Pancreas (tissue), 10 donors: Measurements from ENCODE around the gene ERCC8. TPM values are rescaled to one million over a fixed set of nuclear protein-coding genes. Genes with fewer than 3 reads are reported as not detected.

ENCODE experiments used
- ATAC-seq, 4 donors: fragments of 200-7000 bp; cut with Tn5 transposase; one replicate each; pipeline versions ENCODE4 v1.8.0 to v1.9.1; 2020; ENCODE audit warnings: mild to moderate bottlenecking in 4 of 4, moderate library complexity in 4 of 4
- DNase-seq, 6 donors: peaks; one replicate each; pipeline ENCODE4 v3.0.0-alpha.2; 2020
- FAIRE-seq: peaks from 2 replicates; lab custom pipeline; 2012; peaks lifted over from hg19 to GRCh38; lab: Jason Lieb, UNC
- H3K27ac ChIP-seq, 4 donors: fragments of 200-600 bp; sonication (generic); 1 replicate in 3 of 4; 2 replicates in 1 of 4; pipeline versions ENCODE4 v1.5.0 to v1.8.0; 2020
- H3K27me3 ChIP-seq, 4 donors: fragments of 200-600 bp; one replicate each; pipeline ENCODE4 v1.8.0; 2021
- H3K36me3 ChIP-seq, 3 donors: fragments of 200-600 bp; sonication (generic) in 1 of 3; one replicate each; pipeline versions ENCODE4 v1.5.0 to v1.8.0; 2020 to 2021
- H3K4me1 ChIP-seq, 3 donors: fragments of 200-600 bp; one replicate each; pipeline ENCODE4 v1.8.0; 2021
- H3K4me3 ChIP-seq, 4 donors: fragments of 200-600 bp; sonication (generic) in 2 of 4; one replicate each; pipeline versions ENCODE4 v1.5.0 to v1.8.0; 2020 to 2021
- H3K9me3 ChIP-seq, 4 donors: fragments of 200-600 bp; one replicate each; pipeline ENCODE4 v1.8.0; 2021
- CTCF ChIP-seq, 4 donors: fragments of 200-600 bp; sonication (generic) in 3 of 4; IDR thresholded peaks; one replicate each; pipeline versions ENCODE4 v1.5.0 to v1.8.0; 2021; ENCODE audit warnings: antibody characterized with exemption in 4 of 4
- WGBS, 2 donors: extraction: QIAGEN DNeasy Blood & Tissue Kit; methylation state at CpG; one replicate each; pipeline ENCODE4 v1.1.7; 2013; 5-methylcytosine and 5-hydroxymethylcytosine counted together
- intact Hi-C, 3 donors: fragments of 100-400 bp; cut with DNase I; formaldehyde crosslinking; loops; one replicate each; pipeline versions ENCODE4 v1.11.1 to v1.14.2; 2022
- polyA plus RNA-seq, 2 donors: library from polyadenylated mRNA; stranded (reverse); fragments of 200-250 nt; gene quantifications; one replicate each; pipeline ENCODE4 v1.2.3, GENCODE V29; 2013
- total RNA-seq, 6 donors: library from RNA; stranded (reverse); fragmentation: NEBNext Ultra II Directional in 4 of 6; extraction: Animal tissue kit (Norgen Biotek cat#: 25700) in 4 of 6; gene quantifications; one replicate each; pipeline versions ENCODE4 v1.2.1 to v1.2.4, GENCODE V29; 2021 to 2023
- donor health status: healthy with polysubstance abuse.
- donor health status: DM: no; HTN: no; CAD: no; lungs with moderate emphysema.
- donor health status: DM: no; HTN: no; CAD: no.
- donor health status: control.
- donor health status: control.
- donor health status: Bipolar disorder and iron deficiency.
- donor health status: DM: yes; HTN: yes; CAD: no.
- donor health status: DM: no; HTN: no; CAD: no.
- donor health status: DM: no; HTN: no; CAD: no.
- donor health status: DM: yes; HTN: yes; CAD: no.

Gene ERCC8
- total and polyA plus RNA-seq, 8 donors, result 2.6 to 5.0 (median 4.0) TPM

- peak within 1 kb of the TSS; percentile 68 to 98 (median 89) for H3K4me3 ChIP-seq
- intact Hi-C loops, result no loop called here
- no peaks in the 10 kb centered on the region for H3K36me3 ChIP-seq
- no peaks in the 10 kb centered on the region for H3K9me3 ChIP-seq
- peak; percentile 89 to 97 (median 94) for DNase-seq
- peak; percentile 95 to 98 (median 97) for ATAC-seq
- peak in 3 of 4 donors; percentile 19 to 30 (median 21) for TF ChIP-seq CTCF (IDR thresholded peaks at IDR 0.05)
- WGBS, 2 donors, result 0 to 1% methylated on average over 52 to 87 of the region's 87 CpGs
- peak within 1 kb of the TSS; percentile 50 to 82 (median 70) for H3K27ac ChIP-seq
- H3K27me3 ChIP-seq, result no peaks in the 10 kb centered on the region
- H3K4me1 ChIP-seq, result peaks cover 0 to 4% (median 0%) of the 10 kb centered on the region in 3 donors
- no peak for FAIRE-seq
Observed at GRCh38 chr5:60843936-60844905, 100.6 kb downstream of the ERCC8 start, which contains the start of gene ELOVL7. TSS of gene ELOVL7 (minus strand) at chr5:60844269. CDS start at chr5:60787397, 56,872 bp downstream.

GRCh38 chr5:60843386-60843935 is 101.4 kb downstream of the ERCC8 start:
- peak; percentile 18 to 67 (median 39) for DNase-seq
- Histone ChIP-seq H3K27me3 (no peaks in the 10 kb centered on the region), H3K9me3 (no peaks in the 10 kb centered on the region), H3K36me3 (no peaks in the 10 kb centered on the region), H3K4me3 (peak overlapping the region; percentile 68 to 98 (median 89)), H3K4me1 (peaks cover 0 to 4% (median under 1%) of the 10 kb centered on the region in 3 donors), H3K27ac (peak overlapping the region; percentile 50 to 82 (median 70))
- intact Hi-C loops, result no loop called here
- ATAC-seq, result peak; percentile 49 to 61 (median 56)
- 0 to 1% methylated on average over 30 to 49 of the region's 49 CpGs for WGBS, 2 donors
- FAIRE-seq, result no peak
- no peak for TF ChIP-seq CTCF (IDR thresholded peaks at IDR 0.05)

- H3K4me1 ChIP-seq, result peaks cover 4 to 5% (median 4%) of the 10 kb centered on the region in 3 donors
- no peak for TF ChIP-seq CTCF (IDR thresholded peaks at IDR 0.05)
- H3K27ac ChIP-seq, result peak overlapping the region in 3 of 4 donors; percentile 67 to 82 (median 72)
- intact Hi-C loops, result no loop called here
- ATAC-seq (peak; percentile 28 to 63 (median 54)), FAIRE-seq (no peak), DNase-seq (peak in 5 of 6 donors; percentile 28 to 63 (median 39))
- H3K36me3 ChIP-seq, result no peaks in the 10 kb centered on the region
- no peaks in the 10 kb centered on the region for H3K9me3 ChIP-seq
- 2 to 3% methylated on average over 26 of the region's 26 CpGs for WGBS, 2 donors
- peak overlapping the region; percentile 68 to 98 (median 89) for H3K4me3 ChIP-seq
- no peaks in the 10 kb centered on the region for H3K27me3 ChIP-seq
Observed at GRCh38 chr5:60842871-60843385, 101.9 kb downstream of the ERCC8 start.

GRCh38 chr5:60841361-60841760 is 103.5 kb downstream of the ERCC8 start:
- H3K9me3 ChIP-seq, result no peaks in the 10 kb centered on the region
- H3K36me3 ChIP-seq, result no peaks in the 10 kb centered on the region
- DNase-seq (no peak), FAIRE-seq (no peak), ATAC-seq (no peak)
- no peak for TF ChIP-seq CTCF (IDR thresholded peaks at IDR 0.05)
- no peak overlapping the region for H3K4me3 ChIP-seq
- H3K4me1 ChIP-seq, result peaks cover 4 to 8% (median 4%) of the 10 kb centered on the region in 3 donors
- H3K27ac ChIP-seq, result no peak overlapping the region
- intact Hi-C loops, result no loop called here
- H3K27me3 ChIP-seq, result no peaks in the 10 kb centered on the region
- WGBS, 2 donors, result 81 to 83% methylated on average over 2 of the region's 2 CpGs
